ENCODE data around the gene ZNF662. TPM values are rescaled to one million over a fixed set of nuclear protein-coding genes. Genes with fewer than 3 reads are reported as not detected.

The ZNF662 gene
- total and polyA plus RNA-seq, 9 of the 15 experiments (the other 6 are each of a cell fraction or from before 2014, with no cell fraction given): 0.07 to 0.55 (median 0.27) TPM

- TF ChIP-seq PRDM10 (IDR thresholded peaks at IDR 0.05; ENCODE audit: partially characterized antibody): no peak
- no peak for TF ChIP-seq TBL1XR1 (IDR thresholded peaks at IDR 0.05; ENCODE audit: low read length in 2 of 2)
- TF ChIP-seq MBD2 (IDR thresholded peaks at IDR 0.05; ENCODE audit: borderline replicate concordance, low read depth): no peak
- no peak for TF ChIP-seq TAF1 (IDR thresholded peaks at IDR 0.05; ENCODE audit: control insufficient read depth, extremely low read depth, insufficient read depth, low read length, severe bottlenecking)
- no peak for TF ChIP-seq ZNF407 (IDR thresholded peaks at IDR 0.05; ENCODE audit: low read depth)
- no peak for TF ChIP-seq NR4A1 (CRISPR knock-in tag; IDR thresholded peaks at IDR 0.05)
- TF ChIP-seq NR4A1 (tag; IDR thresholded peaks at IDR 0.05): peak; percentile 73; the same call in 1 of the 2 replicates
- TF ChIP-seq PTTG1 (tag; IDR thresholded peaks at IDR 0.05; ENCODE audit: low read depth): peak; percentile 65
- TF ChIP-seq ZNF41 (CRISPR knock-in tag; conservative IDR thresholded peaks at IDR 0.05): no peak
- no peak for TF ChIP-seq PREB (CRISPR knock-in tag; IDR thresholded peaks at IDR 0.05)
- TF ChIP-seq E4F1 (CRISPR knock-in tag; IDR thresholded peaks at IDR 0.05; ENCODE audit: borderline replicate concordance): no peak
- no peak for TF ChIP-seq PTBP1 (IDR thresholded peaks at IDR 0.05; ENCODE audit: low read depth, low read length)
Measured at GRCh38 chr3:42892807-42893206, 13.1 kb upstream of the ZNF662 start (continued).

Measured in K562 (cell line).